OCI-M1 (cell line): ENCODE measurements around the gene SLC45A3.
A peak's percentile ranks its signal among the peaks of the same experiment; 100 is the strongest.
"Not testable (repeated sequence)": the region's sequence is repeated elsewhere in the genome, so short reads cannot be mapped to it uniquely, and the experiment has no call there.

Source experiments
- DNase-seq: peaks from one replicate; lab custom pipeline; 2025; lab: John Stamatoyannopoulos, UW

SLC45A3 gene

GRCh38 chr1:205680073-205680851 lies at the start of gene SLC45A3:
Gene SLC45A3, minus strand, starts transcription at chr1:205680509. Its CDS starts 15,853 bp downstream, at chr1:205664656.
- no peak for DNase-seq

DNA sequence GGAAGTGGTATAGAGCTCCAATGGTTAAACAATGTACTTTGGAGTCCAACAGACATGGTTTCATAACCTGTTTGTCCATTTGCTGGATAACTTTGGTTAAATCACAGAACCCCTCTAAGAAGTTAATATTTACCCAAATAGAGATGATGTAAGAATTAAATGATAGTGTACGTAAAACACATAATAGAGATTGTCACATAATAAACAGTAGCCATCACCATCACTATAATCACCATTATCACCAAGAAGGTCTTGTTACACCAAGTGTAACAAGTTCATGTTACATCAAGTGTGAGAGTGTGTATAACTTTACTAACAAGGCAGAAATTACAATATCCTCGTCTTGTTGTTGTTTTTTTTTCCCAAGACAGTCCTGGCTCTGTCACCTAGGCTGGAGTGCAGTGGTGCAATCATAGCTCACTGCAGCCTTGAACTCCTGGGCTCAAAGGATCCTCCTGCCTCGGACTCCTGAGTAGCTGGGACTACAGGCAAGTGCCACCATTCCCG lies 46.4 kb upstream of the SLC45A3 start:
- DNase-seq, result no peak

DNA sequence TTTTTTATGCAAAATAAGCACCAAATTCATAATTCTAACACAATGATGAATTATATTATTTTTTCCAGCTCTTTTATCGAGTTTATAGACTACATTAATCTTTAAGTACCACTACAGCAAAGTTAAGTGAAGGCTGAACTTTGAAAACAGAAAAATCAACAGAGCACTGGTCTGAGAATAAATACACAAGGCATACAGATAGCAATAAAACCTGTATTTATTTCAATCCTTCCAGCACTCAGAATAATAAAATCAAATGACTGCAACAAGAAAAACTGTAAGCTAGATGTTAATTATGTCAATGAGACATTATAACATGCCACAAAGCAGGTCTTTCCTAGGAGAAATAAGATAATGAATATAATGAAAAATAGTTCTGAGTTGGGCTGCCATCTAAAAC lies 45.2 kb upstream of the SLC45A3 start:
- no peak for DNase-seq

- not testable (repeated sequence) for DNase-seq
Measured at GRCh38 chr1:205720740-205721139, 40.4 kb upstream of the SLC45A3 start.

- no peak for DNase-seq
Measured at GRCh38 chr1:205719762-205720161, 39.5 kb upstream of the SLC45A3 start.

DNA sequence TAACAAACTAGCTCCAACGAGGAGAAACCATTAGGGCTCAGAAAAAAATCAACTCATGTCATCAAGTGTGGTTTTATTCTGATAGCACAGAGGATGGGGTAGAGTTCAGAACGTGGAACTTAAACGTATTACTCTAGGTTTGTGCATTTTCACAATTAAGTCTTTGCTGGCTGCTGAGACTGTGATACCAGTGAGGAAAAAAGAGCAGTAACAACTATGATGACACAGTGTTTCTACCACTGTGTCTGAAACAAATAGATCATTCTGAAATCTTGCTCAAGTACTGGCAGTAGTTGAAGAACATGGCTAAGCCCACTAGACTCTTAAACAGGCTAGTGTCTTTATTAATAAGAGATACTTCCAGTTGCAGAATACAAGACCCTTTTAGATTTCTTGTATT lies 38.7 kb upstream of the SLC45A3 start:
- DNase-seq, result no peak

- no peak for DNase-seq
Measured at GRCh38 chr1:205716371-205717132, 36.2 kb upstream of the SLC45A3 start.

DNA sequence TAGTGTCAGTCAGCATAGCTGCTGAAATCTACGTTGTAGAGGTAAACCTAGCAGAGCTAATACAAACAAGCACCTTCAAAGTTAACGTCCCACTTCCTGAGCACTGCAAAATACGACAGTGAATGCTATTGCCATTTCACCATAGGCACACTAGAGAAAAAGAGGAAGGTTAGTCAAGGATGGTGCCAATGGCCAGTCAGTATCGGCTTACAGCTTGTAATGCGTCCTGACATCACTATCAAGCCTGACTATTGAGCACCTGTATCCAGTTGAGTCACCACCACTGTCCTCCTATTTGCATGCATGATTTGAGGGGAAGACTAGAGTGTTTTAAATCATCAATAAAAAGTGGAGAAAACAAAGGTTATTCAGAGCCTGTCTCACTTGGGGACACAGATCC lies 35.3 kb upstream of the SLC45A3 start:
- no peak for DNase-seq

DNA sequence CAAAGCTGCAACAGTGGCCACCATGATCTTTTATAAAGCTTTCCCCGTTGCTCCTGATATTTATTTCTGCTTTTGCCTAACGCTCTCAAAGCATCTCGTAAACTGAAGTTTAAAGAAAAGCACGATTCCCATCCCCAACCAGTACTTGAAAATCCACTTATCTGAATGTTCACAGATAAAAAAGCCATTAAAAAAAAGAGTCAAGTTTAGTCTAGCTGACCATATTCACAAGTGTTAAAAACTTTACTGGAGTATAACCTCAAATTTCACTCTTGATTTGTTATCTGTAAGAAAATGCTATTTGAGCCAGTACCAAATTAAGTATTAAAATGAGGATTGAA lies 34.6 kb upstream of the SLC45A3 start:
- DNase-seq, result no peak

DNA sequence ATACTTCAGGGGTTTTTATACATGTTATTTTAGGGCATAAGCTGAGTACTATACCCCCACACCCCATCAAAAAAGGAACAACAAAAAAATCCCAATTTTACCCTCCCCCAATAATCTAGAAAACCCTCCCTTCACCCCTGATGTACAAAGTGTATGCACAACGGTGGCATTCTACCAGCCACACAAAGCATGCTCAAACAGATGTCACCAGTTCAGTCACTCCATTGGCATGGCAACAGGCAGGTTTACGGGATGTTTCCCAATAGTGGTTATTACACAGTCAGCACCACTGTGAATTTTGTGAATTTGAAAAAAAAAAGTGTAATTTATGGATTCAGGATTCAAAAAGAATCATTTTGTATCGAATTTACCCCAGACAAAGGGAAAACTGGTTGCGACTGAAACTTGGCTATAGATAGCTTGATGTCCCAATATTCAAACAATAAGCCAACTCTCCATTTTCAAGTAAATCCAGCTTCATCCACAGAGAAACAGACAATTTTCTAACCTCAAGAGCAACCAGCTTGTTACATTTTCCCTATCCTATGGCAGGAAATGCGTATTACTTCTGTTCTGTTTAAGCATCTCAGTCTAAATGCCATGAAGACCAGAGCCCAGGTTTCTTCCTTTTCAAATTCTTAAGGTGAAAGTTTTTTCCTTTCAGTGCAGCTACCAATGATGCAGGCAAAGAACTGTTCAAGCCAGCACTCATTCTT lies 34.0 kb upstream of the SLC45A3 start:
- DNase-seq, result no peak

GRCh38 chr1:205711105-205712048 lies 31.1 kb upstream of the SLC45A3 start:
- DNase-seq, result peak; percentile 89

- DNase-seq, result no peak
Measured at GRCh38 chr1:205710201-205711062, 30.1 kb upstream of the SLC45A3 start.

DNA sequence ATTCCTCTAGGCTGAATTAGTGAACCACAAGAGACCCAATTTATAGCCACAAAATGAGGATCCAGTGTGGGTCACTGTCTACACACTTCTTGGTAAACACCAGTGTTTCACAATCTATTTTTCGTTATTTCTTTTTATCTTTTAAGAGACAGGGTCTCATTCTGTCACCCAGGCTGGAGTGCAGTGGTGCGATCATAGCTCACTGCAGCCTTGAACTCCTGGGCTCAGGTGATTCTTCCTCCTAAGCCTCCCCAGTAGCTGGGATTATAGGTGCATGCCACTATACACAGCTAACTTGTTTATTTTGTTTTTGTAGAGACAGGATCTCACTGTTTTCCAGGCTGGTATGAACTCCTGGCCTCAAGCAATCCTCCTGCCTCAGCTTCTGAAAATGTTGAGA lies 29.3 kb upstream of the SLC45A3 start:
- DNase-seq, result no peak

DNA sequence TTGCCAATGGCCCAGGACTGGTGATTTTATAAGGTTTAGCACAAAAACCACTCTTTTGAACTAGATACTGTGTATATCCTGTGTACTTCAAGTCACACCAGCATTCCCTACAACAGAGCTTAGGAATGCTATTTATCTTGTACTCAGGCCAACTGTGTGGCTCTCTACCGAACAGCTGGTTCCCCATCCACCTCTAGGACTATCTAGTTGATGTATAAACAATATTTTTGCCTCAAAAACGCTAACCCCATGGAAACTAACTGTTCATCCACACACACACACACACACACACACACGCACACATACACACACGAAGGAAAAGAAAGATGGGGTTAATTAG lies 28.7 kb upstream of the SLC45A3 start:
- no peak for DNase-seq

DNA sequence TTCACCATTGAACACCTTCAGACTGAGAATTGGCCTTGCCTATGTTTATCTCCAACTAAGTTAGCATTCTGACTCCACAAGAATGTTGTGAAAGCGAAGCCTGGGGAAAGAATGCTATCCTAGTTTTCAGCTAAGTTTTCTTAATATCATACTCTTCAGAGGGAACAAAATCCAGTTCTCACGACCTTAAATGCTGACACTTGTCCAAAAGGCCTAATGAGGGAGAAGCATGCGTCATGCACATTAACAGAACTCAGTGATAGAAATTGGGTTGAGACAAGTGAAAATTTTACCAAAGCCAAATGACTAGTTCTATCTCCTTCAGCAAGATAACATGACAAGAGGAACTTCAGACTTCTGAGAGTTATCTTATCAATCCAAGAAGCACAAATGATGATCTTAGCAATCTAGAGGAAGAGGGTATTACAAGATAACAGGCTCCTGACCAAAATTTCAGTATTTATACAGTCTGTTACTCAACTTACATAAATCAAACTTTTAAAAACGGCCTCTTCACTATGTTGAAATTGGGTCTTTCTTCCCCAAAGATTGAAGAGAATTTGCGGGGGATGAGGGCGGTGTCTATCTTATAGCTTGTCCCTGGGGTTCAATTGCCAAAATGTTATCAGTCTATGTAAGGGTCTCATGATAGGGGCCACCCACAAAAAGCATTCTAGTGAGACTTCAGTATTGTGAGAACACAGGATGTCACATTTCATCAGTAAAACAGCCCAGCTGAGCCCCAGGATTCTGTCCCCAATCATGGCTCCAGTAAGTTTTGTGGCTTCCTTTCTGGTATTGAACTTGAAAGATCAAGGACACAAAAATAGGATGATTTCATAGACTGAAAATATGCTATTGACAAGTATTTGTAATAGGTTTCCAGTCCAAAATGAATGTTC lies 26.5 kb upstream of the SLC45A3 start:
- DNase-seq, result peak; percentile 82

GRCh38 chr1:205704903-205705302 lies 24.6 kb upstream of the SLC45A3 start:
- peak; percentile 33 for DNase-seq

DNA sequence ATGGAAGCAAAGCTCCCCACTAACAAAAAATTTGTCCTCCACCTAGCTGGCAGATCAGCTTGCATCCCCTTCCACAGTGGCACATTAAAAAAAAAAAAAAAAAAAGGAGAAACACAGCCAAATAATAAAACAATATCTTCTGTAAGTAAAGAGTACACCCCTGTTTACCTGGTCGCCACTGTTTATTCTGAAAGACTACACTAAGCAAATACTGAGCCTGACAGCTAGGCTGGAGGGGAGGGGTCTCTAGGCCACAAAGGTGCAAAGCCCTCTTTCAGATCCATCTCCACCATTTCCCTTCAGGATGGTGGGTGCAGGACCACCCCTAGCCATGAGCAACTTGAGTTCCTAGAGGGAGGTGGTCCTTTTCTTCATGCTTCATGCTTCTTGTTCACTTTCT lies 22.8 kb upstream of the SLC45A3 start:
- no peak for DNase-seq

DNA sequence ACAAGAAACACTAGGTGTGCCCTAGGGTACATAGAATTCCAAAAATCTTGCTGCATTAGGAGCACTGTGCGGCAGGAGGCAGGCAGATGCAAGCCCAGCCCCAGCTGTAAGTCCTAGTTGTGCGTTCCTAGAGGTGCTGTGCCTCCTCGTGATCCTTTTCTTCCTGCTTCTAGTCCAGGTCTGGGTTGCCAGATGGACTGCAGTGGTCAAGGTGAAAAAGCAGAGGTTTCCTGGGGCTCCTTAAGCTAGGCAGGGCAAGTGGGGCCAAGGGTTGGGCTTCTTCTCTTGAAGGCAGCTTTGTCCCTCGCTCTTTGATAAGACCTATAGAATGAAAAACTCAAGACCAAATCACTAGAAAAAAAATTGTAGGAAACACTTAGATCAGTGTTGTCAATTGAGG lies 21.6 kb upstream of the SLC45A3 start:
- DNase-seq, result no peak

DNA sequence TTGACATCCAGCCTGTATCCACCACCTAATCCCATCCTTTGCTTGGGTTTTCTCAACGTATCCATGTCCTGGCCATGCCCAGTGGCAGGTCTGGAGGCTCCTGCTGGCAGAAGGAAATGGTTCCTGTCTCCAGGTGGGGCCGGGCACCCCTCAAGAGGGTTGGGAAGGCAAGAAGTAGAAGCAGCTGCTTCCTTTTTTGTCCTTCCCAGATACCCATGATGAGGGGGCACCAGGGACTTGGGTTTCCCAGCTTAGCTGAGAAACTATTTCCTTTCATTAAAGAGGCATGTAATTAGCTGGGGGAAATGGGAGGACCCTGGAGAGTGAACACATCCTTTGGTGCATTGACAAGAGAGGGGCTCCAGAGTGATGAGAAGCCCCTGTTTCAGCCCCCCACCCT lies 21.1 kb upstream of the SLC45A3 start:
- DNase-seq, result no peak
